ENCODE data around the gene MGME1. TPM values are rescaled to one million over a fixed set of nuclear protein-coding genes. Genes with fewer than 3 reads are reported as not detected.

The MGME1 gene
- total and polyA plus RNA-seq, 2 donors (not counting 1 experiment from before 2014, with no cell fraction given): 11.7 to 11.9 TPM

DNA sequence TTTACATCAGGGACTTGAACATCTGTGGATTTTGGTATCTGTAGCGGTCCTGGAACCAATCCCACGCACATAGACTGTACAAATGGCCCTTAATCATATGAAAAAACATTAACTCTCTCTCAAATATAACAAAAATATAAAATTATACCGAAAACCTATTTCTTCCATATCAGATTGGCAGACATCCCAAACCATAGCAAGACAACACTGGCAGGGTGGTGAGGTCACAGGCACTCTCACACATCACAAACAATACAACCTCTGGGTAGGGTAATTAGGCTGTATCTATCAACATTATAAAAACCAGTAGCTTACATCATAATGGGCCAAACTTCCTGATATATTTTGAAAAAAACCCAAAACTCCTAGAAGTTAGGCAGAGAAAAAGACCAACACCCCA lies 48.0 kb downstream of the MGME1 start:
- no peaks in the 10 kb centered on the region for H3K36me3 ChIP-seq (ENCODE audit: control insufficient read depth, insufficient read depth, low read length)
- H3K27ac ChIP-seq (ENCODE audit: insufficient read depth, low read length): no peak overlapping the region
- H3K9me3 ChIP-seq (ENCODE audit: control insufficient read depth, insufficient read depth, low read depth, low read length): no peaks in the 10 kb centered on the region
- no peak for DNase-seq (ENCODE audit: low read depth in 2 of 2)
- no peak overlapping the region for H3K4me3 ChIP-seq (replicated peaks in 1 of 4; ENCODE audit: control extremely low read depth in 1 of 4, insufficient read depth in 1 of 4, low read depth in 3 of 4, low read length in 4 of 4)
- H3K27me3 ChIP-seq (ENCODE audit: control insufficient read depth, insufficient read depth, low read length): no peaks in the 10 kb centered on the region
- H3K4me2 ChIP-seq (ENCODE audit: extremely low read depth, insufficient read depth, low read length): no peak overlapping the region
- no peak for TF ChIP-seq EZH2 (IDR thresholded peaks at IDR 0.05; ENCODE audit: low read length, missing control alignments)
- TF ChIP-seq, protein P1, sequence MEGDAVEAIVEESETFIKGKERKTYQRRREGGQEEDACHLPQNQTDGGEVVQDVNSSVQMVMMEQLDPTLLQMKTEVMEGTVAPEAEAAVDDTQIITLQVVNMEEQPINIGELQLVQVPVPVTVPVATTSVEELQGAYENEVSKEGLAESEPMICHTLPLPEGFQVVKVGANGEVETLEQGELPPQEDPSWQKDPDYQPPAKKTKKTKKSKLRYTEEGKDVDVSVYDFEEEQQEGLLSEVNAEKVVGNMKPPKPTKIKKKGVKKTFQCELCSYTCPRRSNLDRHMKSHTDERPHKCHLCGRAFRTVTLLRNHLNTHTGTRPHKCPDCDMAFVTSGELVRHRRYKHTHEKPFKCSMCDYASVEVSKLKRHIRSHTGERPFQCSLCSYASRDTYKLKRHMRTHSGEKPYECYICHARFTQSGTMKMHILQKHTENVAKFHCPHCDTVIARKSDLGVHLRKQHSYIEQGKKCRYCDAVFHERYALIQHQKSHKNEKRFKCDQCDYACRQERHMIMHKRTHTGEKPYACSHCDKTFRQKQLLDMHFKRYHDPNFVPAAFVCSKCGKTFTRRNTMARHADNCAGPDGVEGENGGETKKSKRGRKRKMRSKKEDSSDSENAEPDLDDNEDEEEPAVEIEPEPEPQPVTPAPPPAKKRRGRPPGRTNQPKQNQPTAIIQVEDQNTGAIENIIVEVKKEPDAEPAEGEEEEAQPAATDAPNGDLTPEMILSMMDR (conservative IDR thresholded peaks at IDR 0.05 in 1 of 2, IDR thresholded peaks at IDR 0.05 in 1 of 2; ENCODE audit: low read depth in 1 of 2, low read length in 2 of 2): no peak
- no peak overlapping the region for H2AFZ ChIP-seq (ENCODE audit: low read length)
- H4K20me1 ChIP-seq (ENCODE audit: control insufficient read depth, extremely low read depth, insufficient read depth, low read length): no peaks in the 10 kb centered on the region
- H3K4me1 ChIP-seq (ENCODE audit: control insufficient read depth, extremely low read depth, insufficient read depth, low read length): no peaks in the 10 kb centered on the region
- H3K9ac ChIP-seq (ENCODE audit: insufficient read depth, low read length): no peak overlapping the region
- no peaks in the 10 kb centered on the region for H3K79me2 ChIP-seq (ENCODE audit: control insufficient read depth, insufficient read depth, low read length)

DNA sequence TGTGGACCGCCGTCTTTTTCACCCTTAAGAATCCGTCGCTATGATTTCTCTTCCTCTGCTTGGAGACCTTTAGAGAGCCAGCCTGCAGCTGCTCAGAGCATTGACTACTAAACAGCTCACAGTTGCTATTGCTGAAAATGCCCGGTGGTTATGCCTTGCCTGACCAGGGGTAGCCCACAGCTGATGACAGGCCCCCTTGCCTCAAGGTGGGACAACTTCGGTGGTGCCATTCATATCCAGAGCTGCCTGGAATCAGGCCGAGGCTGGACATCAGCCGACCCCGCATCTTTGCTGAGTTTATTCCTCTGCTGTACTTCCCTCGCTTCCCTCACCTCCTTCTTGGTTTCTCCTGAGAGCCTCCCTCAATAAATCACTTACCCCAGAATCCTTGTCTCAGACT lies 49.3 kb downstream of the MGME1 start:
- Histone ChIP-seq H3K4me1 (ENCODE audit: control insufficient read depth, extremely low read depth, insufficient read depth, low read length) (no peaks in the 10 kb centered on the region), H2AFZ (ENCODE audit: low read length) (no peak overlapping the region), H3K36me3 (ENCODE audit: control insufficient read depth, insufficient read depth, low read length) (no peaks in the 10 kb centered on the region), H3K27me3 (ENCODE audit: control insufficient read depth, insufficient read depth, low read length) (no peaks in the 10 kb centered on the region), H3K27ac (ENCODE audit: insufficient read depth, low read length) (no peak overlapping the region), H3K4me3 (replicated peaks in 1 of 4; ENCODE audit: control extremely low read depth in 1 of 4, insufficient read depth in 1 of 4, low read depth in 3 of 4, low read length in 4 of 4) (no peak overlapping the region), H3K79me2 (ENCODE audit: control insufficient read depth, insufficient read depth, low read length) (no peaks in the 10 kb centered on the region), H3K9me3 (ENCODE audit: control insufficient read depth, insufficient read depth, low read depth, low read length) (no peaks in the 10 kb centered on the region), H3K9ac (ENCODE audit: insufficient read depth, low read length) (no peak overlapping the region), H4K20me1 (ENCODE audit: control insufficient read depth, extremely low read depth, insufficient read depth, low read length) (no peaks in the 10 kb centered on the region), H3K4me2 (ENCODE audit: extremely low read depth, insufficient read depth, low read length) (no peak overlapping the region)
- DNase-seq (ENCODE audit: low read depth in 2 of 2): no peak
- TF ChIP-seq EZH2 (IDR thresholded peaks at IDR 0.05; ENCODE audit: low read length, missing control alignments): no peak
- TF ChIP-seq, protein P1 (conservative IDR thresholded peaks at IDR 0.05 in 1 of 2, IDR thresholded peaks at IDR 0.05 in 1 of 2; ENCODE audit: low read depth in 1 of 2, low read length in 2 of 2): no peak

DNA sequence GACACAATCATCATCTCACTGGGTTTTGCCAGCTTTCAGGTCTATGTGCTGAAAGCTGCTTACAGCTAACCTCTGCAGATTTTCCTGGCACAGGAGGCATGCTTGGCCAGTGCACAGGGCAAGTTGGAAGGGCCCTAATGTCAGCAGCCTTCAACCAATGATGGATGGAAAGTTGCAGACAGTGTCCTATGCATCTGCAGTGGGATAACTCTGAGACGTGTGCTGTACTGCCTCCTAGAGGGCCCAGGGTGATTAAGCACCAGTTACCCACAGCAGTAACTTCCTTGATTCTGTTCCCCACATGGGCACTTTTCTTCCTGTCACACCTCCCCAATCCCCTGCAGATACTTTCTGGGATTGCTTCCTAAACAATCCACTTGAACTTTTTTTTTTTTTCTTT lies 50.2 kb downstream of the MGME1 start:
- no peaks in the 10 kb centered on the region for H4K20me1 ChIP-seq (ENCODE audit: control insufficient read depth, extremely low read depth, insufficient read depth, low read length)
- H3K4me1 ChIP-seq (ENCODE audit: control insufficient read depth, extremely low read depth, insufficient read depth, low read length): no peaks in the 10 kb centered on the region
- no peaks in the 10 kb centered on the region for H3K36me3 ChIP-seq (ENCODE audit: control insufficient read depth, insufficient read depth, low read length)
- no peak overlapping the region for H3K9ac ChIP-seq (ENCODE audit: insufficient read depth, low read length)
- TF ChIP-seq, protein P1 (conservative IDR thresholded peaks at IDR 0.05 in 1 of 2, IDR thresholded peaks at IDR 0.05 in 1 of 2; ENCODE audit: low read depth in 1 of 2, low read length in 2 of 2): peak; percentile 32 to 53
- no peak for TF ChIP-seq EZH2 (IDR thresholded peaks at IDR 0.05; ENCODE audit: low read length, missing control alignments)
- H3K9me3 ChIP-seq (ENCODE audit: control insufficient read depth, insufficient read depth, low read depth, low read length): no peaks in the 10 kb centered on the region
- H3K4me3 ChIP-seq (replicated peaks in 1 of 4; ENCODE audit: control extremely low read depth in 1 of 4, insufficient read depth in 1 of 4, low read depth in 3 of 4, low read length in 4 of 4): no peak overlapping the region
- H3K79me2 ChIP-seq (ENCODE audit: control insufficient read depth, insufficient read depth, low read length): no peaks in the 10 kb centered on the region
- no peak overlapping the region for H3K27ac ChIP-seq (ENCODE audit: insufficient read depth, low read length)
- H3K27me3 ChIP-seq (ENCODE audit: control insufficient read depth, insufficient read depth, low read length): no peaks in the 10 kb centered on the region
- peak in 1 of 2 donors; percentile 23 for DNase-seq (ENCODE audit: low read depth in 2 of 2)
- H3K4me2 ChIP-seq (ENCODE audit: extremely low read depth, insufficient read depth, low read length): no peak overlapping the region
- H2AFZ ChIP-seq (ENCODE audit: low read length): no peak overlapping the region

Data from fibroblast of lung (primary cell).